WTC11 (cell line): Measurements from ENCODE around the gene C3orf33. TPM values are rescaled to one million over a fixed set of nuclear protein-coding genes. Genes with fewer than 3 reads are reported as not detected.

Experiments
- ATAC-seq: fragments of 200-7000 bp; cut with Tn5 transposase; 2 replicates; pipeline ENCODE4 v1.10.0; 2021; ENCODE audit warnings: mild to moderate bottlenecking, moderate library complexity
- CTCF ChIA-PET: fragments of 300-600 bp; sonication (Branson Sonifier 250); formaldehyde crosslinking; loops from one replicate; lab custom pipeline; 2021; ENCODE audit warnings: antibody characterized with exemption; lab: Charles Lee
- POLR2A ChIA-PET: fragments of 350-600 bp; sonication (Branson Sonifier 250); formaldehyde crosslinking; loops from one replicate; lab custom pipeline; 2021; ENCODE audit warnings: antibody characterized with exemption; lab: Charles Lee
- DNase-seq: peaks from one replicate; pipeline ENCODE4 v3.0.0; 2021; ENCODE audit warnings: low spot score
- H3K27ac Mint-ChIP-seq: 2 replicates; pipeline ENCODE4 v1.8.0; 2021; ENCODE audit warnings: mixed read lengths
- H3K27me3 Mint-ChIP-seq: 2 replicates; pipeline ENCODE4 v1.8.0; 2021; ENCODE audit warnings: low read depth, mild to moderate bottlenecking, moderate library complexity, mixed read lengths
- H3K36me3 Mint-ChIP-seq: 2 replicates; pipeline ENCODE4 v1.8.0; 2021; ENCODE audit warnings: mixed read lengths
- H3K4me1 Mint-ChIP-seq: 2 replicates; pipeline ENCODE4 v1.8.0; 2022; ENCODE audit warnings: mixed read lengths
- H3K4me3 Mint-ChIP-seq: 2 replicates; pipeline ENCODE4 v1.8.0; 2021; ENCODE audit warnings: mild to moderate bottlenecking, moderate library complexity, mixed read lengths
- H3K9me3 Mint-ChIP-seq: 2 replicates; pipeline ENCODE4 v1.8.0; 2021; ENCODE audit warnings: mixed read lengths
- E2F5 ChIP-seq: sonication (generic); formaldehyde crosslinking; IDR thresholded peaks from 2 replicates; pipeline ENCODE4 v1.8.1; 2022; ENCODE audit warnings: mild to moderate bottlenecking, moderate library complexity, missing genetic modification reagents
- EMX1 ChIP-seq: fragments of 250-450 bp; sonication (Bioruptor Pico); IDR thresholded peaks from 2 replicates; pipeline ENCODE4 v1.8.0; 2021; ENCODE audit warnings: mild to moderate bottlenecking
- ETV6 ChIP-seq: sonication (generic); formaldehyde crosslinking; IDR thresholded peaks from 2 replicates; pipeline ENCODE4 v1.8.1; 2022; ENCODE audit warnings: mild to moderate bottlenecking, missing genetic modification reagents
- FOXP4 ChIP-seq: sonication (generic); formaldehyde crosslinking; IDR thresholded peaks from 2 replicates; pipeline ENCODE4 v1.8.0; 2022; ENCODE audit warnings: mild to moderate bottlenecking, missing genetic modification reagents
- JUN ChIP-seq: sonication (generic); formaldehyde crosslinking; IDR thresholded peaks from 2 replicates; pipeline ENCODE4 v1.8.0; 2023; ENCODE audit warnings: mild to moderate bottlenecking, missing genetic modification reagents
- MXD4 ChIP-seq: fragments of 250-450 bp; sonication (Bioruptor Pico); IDR thresholded peaks from 2 replicates; pipeline ENCODE4 v1.8.0; 2021; ENCODE audit warnings: mild to moderate bottlenecking, moderate library complexity, borderline replicate concordance
- SMAD3 ChIP-seq: sonication (generic); formaldehyde crosslinking; IDR thresholded peaks from 2 replicates; pipeline ENCODE4 v1.8.0; 2022; ENCODE audit warnings: missing genetic modification reagents, mild to moderate bottlenecking, borderline replicate concordance
- SMAD4 ChIP-seq: sonication (generic); formaldehyde crosslinking; IDR thresholded peaks from 2 replicates; pipeline ENCODE4 v1.8.0; 2022; ENCODE audit warnings: mild to moderate bottlenecking, missing genetic modification reagents
- STAT6 ChIP-seq: sonication (generic); formaldehyde crosslinking; conservative IDR thresholded peaks from 2 replicates; pipeline ENCODE4 v1.8.1; 2023; ENCODE audit warnings: mild to moderate bottlenecking, low read depth, missing genetic modification reagents, moderate library complexity
- TEAD1 ChIP-seq: sonication (generic); formaldehyde crosslinking; IDR thresholded peaks from 2 replicates; pipeline ENCODE4 v1.8.0; 2022; ENCODE audit warnings: mild to moderate bottlenecking, missing genetic modification reagents
- ZBTB21 ChIP-seq: sonication (generic); formaldehyde crosslinking; IDR thresholded peaks from 2 replicates; pipeline ENCODE4 v1.8.1; 2023; ENCODE audit warnings: mild to moderate bottlenecking, missing genetic modification reagents, borderline replicate concordance
- ZNF416 ChIP-seq: fragments of 250-450 bp; sonication (Bioruptor Pico); IDR thresholded peaks from 2 replicates; pipeline ENCODE4 v1.9.0; 2021; ENCODE audit warnings: mild to moderate bottlenecking, inconsistent platforms
- ZNF512 ChIP-seq: sonication (generic); formaldehyde crosslinking; IDR thresholded peaks from 2 replicates; pipeline ENCODE4 v1.8.1; 2022; ENCODE audit warnings: missing genetic modification reagents, borderline replicate concordance
- ZNF532 ChIP-seq: fragments of 250-450 bp; sonication (Bioruptor Pico); IDR thresholded peaks from 2 replicates; pipeline ENCODE4 v1.9.0; 2021; ENCODE audit warnings: mild to moderate bottlenecking, borderline replicate concordance
- total RNA-seq: library from RNA; stranded (reverse); gene quantifications from 3 replicates; pipeline ENCODE4 v1.2.3, GENCODE V29; 2021

Gene C3orf33
- total RNA-seq, 1 experiment from 2014 or later: 2.8 TPM

- no peaks in the 10 kb centered on the region for H3K36me3 Mint-ChIP-seq
- no peaks in the 10 kb centered on the region for H3K4me1 Mint-ChIP-seq
- TF ChIP-seq SMAD3 (CRISPR knock-in tag): no peak
- no peak for TF ChIP-seq EMX1
- TF ChIP-seq ZNF416 (CRISPR knock-in tag): no peak
- TF ChIP-seq JUN: no peak
- TF ChIP-seq ZNF512 (CRISPR knock-in tag): no peak
- no peak for TF ChIP-seq MXD4 (CRISPR knock-in tag)
- TF ChIP-seq ZBTB21 (CRISPR knock-in tag): no peak
- TF ChIP-seq E2F5 (CRISPR knock-in tag): no peak
- no peak for TF ChIP-seq TEAD1 (CRISPR knock-in tag)
- no peak for TF ChIP-seq SMAD4 (CRISPR knock-in tag)
- no peak for TF ChIP-seq ZNF532 (CRISPR knock-in tag)
- no peak for TF ChIP-seq STAT6 (CRISPR knock-in tag)
- no peak for TF ChIP-seq ETV6
- TF ChIP-seq FOXP4 (CRISPR knock-in tag): no peak
- ChIA-PET CTCF (interaction anchor here (1.8 kb wide), 1 partner anchor 37 kb away, joined by 5 read pairs; the partner anchor contains the start of gene C3orf33), POLR2A (no interaction called here)
- H3K4me3 Mint-ChIP-seq: no peak overlapping the region
- H3K27me3 Mint-ChIP-seq: no peaks in the 10 kb centered on the region
- ATAC-seq (no peak), DNase-seq (no peak)
- H3K9me3 Mint-ChIP-seq: no peaks in the 10 kb centered on the region
- no peak overlapping the region for H3K27ac Mint-ChIP-seq
Observed at GRCh38 chr3:155843569-155843968, 37.5 kb upstream of the C3orf33 start.
